GM19438 (cell line): ENCODE measurements around the gene NCBP2L.

Experiments used
- ATAC-seq: cut with Tn5 transposase; IDR thresholded peaks from one replicate; pipeline ENCODE4 v1.9.1; 2021; ENCODE audit warnings: low read depth; ENCODE audit not compliant: unreplicated experiment

Gene NCBP2L

DNA sequence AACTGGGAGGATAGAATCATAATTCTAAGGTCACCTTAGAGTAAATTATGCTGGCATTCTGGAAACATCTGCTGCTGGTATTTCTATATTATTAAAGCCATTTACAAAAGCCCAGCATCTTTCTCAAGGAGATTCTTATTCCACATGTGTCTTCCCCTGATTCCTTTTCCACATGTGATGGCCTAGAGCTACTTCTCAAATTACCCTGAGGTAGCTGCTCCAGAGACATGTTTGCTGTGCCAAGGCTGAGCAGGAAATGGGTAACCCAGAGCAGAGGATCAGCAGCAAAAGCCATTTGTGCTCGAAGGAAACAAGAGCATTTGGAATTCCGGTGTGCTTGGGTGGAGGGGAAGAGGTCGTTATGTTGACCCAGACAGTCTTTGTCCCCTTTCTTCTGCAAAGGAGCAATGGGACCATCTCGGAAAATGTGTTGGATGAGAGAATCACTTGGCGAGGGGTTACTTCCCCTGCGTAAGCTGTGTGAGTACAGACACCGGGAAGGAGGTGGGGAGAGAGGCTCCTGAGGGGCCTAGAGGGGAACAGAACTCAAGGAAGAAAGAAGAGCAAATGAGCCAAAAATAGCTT is 26.6 kb upstream of the NCBP2L start:
- no peak for ATAC-seq

DNA sequence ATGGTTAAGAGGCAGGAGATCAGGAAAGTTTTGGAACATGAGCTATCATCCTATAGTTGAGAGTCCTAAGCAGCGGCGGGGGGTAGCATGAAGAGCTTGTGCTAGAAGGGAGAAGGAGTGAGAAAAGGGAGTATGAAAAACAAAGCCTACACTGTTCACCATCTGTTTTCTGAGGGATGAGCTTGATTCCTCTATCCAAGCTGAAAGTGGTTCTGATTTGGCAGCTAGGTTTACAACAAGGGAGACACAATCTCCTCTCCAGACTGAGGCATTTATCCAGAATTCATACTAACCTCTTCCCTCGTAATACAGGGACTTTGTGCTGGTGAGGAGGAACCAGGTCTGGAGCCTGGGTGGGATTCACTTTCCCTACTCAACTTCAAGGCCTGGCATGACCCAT is 25.5 kb upstream of the NCBP2L start:
- no peak for ATAC-seq

DNA sequence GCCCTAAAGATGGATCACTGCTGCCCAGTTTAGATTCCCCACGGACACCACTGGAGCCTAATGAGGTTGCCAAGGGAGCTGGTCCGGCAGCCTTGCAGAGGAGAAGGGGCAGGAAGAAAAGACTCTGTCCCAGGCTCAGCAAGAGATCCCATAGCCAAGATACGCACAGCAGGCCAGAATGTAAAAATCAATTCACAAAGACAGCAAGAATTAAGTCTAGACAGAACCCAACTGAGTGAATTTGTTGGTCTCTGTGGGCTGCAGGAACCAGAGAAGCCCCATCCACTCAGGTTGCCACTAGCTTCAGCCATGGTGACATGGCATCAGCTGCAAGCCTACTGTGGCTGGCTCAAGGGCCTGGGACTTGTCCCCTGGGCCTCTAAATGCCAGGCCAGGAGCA is 24.8 kb upstream of the NCBP2L start:
- no peak for ATAC-seq

DNA sequence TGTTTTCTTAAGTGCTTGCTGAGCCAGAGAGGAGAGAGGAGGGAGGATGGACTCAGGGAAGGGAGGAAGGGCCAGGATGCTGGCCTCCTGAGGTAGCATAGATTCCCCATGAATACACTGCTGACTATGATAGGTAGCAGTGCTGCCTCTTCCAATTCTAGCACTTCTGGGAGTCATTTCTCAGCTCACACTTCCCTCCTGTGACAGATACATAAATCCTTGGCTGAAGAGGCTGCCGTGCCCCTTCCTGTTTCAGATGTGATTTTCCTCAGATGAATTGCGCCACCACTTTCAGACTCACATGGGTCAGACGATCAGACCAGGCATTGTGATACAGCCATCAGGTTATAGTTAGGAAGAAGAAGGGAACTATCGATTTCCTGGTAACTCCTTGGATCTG is 24.3 kb upstream of the NCBP2L start:
- ATAC-seq, result no peak

DNA sequence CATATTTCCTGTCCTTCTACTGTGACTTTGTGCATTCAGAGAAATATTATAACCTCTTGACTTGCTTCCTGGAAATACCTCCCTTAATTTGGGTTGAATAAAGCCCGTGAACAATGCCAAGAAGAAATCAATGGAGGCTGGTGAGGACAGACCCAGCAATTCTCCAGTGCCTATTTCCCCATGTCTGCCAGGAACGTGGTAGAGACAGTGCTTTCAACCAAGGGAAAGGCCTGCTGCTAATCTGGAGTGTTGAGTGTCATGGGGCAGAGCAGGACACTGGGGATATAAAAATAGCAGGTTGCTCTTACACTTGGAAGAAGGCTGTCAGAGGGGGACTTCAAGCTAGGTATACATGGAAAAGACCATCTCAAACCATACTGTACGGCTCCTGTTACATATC is 21.8 kb upstream of the NCBP2L start:
- no peak for ATAC-seq

DNA sequence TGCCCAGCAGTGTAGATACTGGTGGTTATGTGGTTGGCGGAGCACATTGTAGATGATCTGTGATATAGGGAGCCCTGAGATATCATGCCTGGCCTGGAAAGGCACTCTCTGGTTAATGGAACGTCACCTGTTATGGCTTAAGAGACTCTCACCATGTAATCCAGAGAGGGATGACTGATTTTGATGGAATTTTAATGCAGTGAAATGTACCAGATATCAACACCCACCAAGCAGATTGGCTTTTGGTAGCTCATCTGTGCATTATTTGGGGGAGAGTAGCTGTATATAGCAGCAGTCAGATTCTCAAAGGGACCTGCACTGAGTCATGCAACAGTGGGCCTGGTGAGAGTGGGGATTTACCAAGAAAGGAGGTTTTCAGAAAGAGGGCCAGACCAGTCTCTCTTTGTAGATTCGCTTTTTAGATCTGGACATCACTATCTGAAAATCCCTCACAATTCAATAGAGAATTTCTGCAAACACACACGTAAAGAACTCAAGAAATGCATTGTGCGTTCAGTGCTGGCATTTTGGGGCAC is 19.2 kb upstream of the NCBP2L start:
- ATAC-seq, result no peak

DNA sequence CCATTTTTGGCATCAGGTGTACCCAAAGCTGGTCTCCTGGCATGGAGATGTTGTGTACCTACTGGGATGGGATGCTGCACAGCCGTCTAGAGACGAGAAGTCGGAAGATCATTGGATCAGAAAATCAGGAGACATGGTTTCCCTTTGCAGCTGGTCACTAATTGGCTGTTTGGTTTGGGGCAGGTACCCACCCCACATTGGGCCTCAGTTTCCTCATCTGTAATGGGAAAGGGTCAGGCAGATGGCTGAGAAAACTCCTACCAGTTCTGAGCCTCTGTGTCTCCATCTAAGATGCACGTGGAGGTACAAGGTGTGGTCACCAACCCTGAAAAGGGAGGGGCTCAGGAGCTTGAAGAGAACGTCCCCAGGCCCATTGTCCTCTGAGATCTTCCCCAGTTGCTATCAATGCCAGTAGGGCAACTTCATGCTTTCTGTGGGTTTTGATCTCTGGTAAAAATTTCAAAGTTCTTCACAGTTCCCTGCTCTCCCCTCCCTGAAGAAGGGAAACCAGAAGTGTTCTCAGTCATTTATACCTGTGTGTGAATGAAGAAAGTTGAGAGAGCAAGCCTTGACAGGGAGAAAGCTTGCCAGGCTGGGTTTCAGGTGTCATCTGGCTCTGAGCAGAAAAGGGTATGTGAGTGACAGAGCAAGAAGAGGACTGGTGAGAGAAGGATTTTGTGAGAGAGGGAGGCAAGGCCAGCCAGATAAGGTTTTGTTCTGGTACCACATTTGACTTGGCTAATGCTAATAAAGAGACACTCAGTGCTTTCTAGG is 17.0 kb upstream of the NCBP2L start:
- no peak for ATAC-seq

DNA sequence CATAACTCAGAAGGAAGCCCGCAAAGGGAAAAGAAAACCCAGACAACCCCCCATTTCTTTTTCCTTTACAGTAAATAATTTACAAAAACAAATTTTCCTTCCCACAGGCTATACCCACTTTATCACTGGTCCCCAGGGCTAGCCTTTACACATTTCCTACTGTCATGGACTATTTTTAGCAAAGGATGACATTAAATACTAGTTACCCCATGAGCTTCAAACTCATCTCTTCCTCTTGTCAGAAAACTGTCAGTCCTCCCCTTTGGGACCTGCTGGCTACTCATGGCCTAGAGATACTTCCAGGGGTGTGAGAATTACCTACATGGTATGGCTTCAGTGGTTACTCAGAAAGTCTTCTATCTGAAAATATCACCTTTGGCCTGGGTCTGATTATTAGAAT is 13.9 kb upstream of the NCBP2L start:
- ATAC-seq, result no peak

DNA sequence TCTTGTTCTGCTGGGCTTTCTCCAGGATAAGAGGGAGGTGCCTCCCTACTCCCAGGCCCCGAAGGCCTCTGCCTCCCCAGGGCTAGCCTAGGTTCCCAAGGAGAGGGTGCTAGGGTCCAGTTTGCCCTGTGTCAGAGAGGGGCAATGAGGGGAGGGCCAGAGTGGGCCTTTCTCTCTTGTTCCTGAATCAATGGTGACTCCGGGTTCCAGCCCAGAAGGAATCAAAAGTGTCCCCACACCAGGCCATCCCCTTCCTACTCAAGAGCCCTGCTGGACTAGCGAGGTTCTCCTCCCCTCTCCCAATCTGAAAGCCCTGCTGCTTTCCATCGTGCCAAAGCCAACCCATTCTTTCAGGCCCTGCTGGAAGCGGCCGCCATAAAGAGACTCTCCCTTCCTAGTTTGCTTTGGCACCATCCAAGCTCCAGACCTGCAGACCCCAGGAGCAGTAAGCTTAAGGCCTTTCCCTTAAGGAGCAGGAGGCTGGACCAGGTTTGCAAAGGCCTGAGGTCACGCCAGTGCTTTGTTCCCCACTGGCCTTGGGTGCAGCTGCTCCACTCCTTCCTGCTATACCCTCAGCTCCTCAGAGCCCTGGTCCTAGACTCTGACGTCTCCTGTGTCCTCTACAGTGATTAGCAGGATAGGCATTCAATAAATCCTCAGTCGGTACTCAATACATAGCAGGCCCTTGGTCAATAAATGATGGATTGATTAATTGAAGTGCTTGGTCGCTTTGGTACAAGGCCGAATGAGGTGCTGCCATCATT is 12.5 kb upstream of the NCBP2L start:
- ATAC-seq, result no peak

DNA sequence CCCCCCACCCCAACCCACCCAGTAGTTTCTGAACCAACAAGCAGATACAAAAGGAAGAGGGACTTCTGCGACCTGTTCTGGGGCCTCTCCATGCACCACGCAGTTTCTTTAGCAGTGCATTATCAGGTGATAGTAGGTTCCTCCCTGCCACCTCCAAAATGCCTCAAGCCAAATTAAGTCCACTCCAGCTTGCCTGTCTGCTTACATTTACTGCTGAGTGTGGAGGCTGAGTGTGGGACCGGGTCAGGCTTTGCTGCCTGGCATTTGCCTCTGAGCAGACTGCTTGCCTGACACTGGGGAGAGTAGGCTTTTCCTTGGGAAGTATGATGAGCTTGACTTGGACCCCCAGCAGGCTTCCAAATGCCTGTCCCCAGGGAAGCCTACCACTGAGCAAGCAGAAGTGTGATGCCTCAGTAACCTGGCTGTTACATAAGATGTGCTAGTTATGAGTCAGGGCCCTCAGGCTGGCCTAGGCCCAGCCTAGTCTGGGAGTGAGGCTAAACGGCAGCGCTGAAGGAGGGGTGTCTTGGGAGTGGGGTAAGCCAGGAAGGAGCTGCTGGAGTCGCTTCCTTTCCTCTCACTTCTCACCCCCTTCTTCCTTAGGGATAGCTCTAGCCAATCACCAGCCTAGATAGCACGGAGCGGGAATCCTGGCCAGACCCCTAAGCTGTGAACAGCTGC is 10.9 kb upstream of the NCBP2L start:
- ATAC-seq, result no peak

DNA sequence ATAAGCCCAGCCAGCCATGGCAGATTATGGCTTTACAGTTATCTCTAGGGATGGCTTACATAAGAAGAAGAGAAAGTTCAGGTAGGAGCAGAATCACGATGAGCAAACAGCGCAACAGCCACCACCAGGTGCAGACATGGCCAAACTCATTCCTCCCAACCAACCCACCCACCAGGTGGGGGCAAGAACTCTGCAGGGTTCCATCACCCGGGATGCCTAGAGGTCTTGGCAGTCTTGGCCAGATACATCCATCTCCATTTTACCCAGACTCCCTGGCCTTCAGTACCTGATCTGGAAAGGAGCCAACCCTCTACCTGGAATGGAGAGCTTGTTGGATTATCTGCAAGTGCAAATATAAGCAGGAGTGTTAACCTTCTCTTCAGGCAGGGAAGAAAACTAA is 9.5 kb upstream of the NCBP2L start:
- ATAC-seq, result no peak

DNA sequence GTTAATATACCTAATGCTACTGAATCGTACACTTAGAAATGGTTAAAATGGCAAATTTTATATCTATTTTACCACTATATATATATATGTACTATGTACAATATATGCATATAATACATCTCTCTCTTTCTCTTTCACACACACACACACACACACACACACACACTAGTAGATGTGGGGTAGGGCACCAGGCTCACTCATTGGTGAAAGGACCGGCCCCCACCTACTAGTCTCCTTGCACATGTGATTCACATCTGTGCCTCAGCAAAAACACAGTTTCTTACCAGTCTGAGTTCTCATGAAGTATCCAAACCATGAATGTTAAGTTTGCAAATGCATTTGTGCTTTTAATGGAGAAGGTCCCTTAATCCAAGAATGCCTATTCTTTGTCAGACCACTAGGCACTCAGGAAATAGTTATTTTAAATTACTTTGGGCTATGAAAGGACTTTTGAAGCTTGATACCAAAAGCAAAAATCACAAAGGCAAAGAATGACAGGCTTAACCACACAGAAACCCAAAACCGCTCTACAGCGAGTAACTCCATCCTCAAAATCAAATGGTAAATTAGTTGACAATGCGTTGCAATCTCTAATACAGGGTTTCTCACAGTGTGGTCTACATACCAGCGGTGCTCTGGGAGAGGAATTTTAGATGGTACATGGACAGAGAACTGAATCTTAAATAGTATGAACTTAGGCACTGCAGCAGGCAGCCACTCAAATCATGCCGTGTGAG is 7.8 kb upstream of the NCBP2L start:
- no peak for ATAC-seq

DNA sequence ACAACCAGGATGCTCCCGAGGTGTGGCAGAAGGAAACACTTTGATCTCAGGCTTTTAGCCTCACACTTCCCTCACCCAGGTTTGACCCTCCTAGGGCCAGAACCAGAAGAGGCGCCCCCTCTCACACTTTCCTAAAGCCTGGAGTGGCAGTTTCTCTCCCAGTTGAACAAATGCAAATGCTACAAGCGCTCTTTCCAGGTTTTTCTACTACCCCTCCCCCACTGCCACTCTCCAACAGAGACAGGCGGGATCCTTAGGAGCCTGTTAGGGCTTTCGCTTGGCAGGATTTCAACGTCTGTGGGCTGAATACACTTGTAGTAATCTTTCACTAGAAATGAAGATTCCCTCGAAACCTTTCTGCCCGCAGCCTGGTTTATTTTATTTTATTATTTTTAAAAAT is 4.3 kb upstream of the NCBP2L start:
- no peak for ATAC-seq

DNA sequence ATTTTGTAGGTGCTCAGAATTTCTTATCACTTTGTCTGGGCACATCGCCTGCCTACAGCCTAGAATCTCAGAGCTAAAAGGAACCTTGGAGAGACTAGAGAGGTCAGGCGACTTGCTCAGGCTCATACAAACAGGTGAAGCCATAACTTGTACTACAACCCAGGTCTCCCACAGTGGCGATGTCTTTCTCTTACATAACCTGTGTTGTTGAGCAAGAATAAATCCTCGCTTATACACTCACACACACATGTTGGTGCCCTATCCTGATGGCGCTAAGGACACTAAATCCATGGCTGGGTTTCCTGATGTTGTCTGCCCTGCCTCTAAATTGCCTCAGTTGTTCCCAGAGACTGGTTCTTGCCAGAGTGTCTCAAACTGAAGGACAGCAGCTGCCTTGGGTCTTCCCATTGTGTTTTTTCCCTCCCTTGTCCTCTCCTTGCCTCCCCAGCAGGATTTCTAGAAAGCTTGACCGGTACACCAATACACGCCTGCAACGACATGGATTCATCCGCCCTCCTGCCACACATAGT is 3.6 kb upstream of the NCBP2L start:
- no peak for ATAC-seq

DNA sequence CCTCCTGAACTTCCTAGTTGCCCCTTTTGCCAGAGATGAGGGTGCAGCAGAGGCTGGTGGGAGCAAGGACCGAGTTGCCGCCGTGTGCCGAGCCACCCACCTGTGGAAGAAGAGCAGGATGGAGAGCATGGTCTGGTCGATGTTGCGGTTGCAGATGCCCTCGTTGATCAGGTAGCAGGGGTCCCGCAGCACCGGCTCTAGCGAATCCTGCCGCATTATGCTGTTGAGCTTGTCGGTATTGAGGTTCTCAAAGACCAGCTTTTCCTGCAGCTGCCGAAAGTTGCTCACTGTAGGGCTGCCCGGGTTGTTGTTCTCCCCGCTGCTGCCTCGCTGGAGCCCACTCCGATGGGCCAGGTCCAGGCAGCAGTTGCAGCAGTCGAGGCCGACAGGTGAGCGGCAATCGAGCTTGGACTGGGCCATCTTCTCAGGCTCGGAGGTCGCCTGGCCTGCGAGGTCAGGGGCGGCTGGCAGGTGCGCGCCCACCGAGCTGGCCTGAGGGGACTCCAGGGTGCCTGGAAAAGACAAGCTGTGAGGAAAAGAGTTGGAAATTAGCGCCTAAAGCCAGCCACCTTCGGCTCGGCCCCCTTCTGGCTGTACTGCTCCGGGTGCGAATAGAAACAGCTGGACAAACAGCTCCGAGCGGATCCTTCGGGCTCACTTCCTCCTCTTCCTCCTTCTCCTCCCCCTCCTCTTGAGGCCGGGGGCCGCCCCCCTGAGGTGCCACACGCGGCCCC is 2.4 kb upstream of the NCBP2L start:
- peak; percentile 49 for ATAC-seq

DNA sequence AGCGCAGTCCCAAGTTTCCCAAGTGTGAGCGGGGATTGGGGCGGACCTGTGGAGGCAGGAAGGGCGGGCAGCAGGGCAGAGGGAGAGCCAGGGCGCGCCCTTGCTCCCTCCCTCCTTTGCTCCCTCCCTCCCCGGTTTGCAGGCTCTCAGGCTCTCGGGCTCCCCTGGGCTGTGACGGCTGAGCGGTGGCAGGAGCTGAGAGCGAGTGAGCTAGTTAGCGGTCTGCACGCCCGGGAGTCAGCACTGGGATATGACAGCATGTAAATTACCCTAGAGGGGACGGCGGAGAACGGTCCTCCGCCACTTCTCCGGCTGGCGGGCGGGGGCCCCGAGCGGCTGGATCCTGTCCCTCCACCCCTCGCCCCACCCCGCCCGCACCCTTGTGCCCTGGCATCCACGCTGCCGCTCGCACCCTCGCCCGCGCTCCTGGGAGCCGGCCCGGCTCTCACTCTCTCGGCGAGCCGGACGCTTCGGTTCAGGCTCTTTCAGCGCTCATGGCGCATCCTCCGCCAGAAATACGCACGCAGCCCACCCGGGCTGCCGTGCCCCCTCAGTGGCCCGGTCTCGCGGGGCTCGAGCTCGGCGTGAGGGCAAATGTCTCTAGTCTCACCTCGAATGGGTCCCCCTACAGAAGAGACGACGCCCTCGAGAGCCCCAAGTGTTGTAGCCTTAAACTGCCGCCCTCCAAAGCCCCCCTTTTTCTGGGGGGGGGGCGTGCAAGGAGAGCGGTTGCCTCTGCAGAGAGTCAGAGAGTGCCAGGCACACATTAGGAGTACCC is 1.6 kb upstream of the NCBP2L start, which contains the start of gene TSC22D3:
TSC22D3 (minus strand) TSS at position 54 of the 778 bp plus-strand sequence. CDS start 368 bp downstream, outside the sequence.
- peak; percentile 75 for ATAC-seq

DNA sequence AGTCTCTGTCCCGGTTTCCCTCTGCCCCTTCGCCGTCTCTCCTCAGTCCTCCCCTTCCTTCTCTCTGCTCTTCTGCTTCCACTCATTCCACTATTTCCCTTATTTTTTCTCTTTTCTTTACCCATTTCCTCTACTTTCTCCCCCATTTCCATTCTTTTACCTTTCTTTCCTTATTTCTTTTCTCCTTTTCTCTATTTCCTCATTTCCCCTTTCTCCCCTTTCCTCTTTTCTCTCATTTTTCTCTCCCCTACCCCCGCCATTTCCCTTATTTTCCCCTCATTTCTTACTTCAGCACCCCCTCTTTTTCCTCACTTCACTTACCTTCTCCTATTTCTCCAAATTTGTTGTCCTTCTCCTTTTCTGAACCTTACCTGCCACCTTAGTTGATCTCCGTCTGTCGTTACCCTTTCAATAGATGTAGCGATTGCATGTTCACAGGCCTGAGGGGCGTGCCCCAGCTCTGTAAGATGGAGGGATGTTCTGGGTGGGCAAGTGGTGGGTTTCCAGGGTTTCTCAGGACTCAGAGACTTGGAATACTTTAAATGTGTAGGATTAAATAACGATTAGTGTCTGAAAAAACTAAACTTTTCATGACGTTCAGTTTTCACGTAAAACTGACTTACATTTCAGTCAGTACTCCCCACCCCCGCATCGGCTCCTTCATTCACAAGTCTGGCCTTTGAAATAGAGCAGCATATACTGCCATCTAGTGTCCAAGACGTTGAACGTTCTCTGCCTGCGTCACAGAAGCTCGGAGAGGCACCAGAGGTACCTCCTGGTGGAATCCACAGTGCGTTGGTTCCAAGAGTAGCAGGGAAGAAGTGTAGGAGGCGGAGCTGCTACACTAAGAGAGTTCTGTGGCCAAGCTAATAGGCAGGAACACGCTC is 641 bp upstream of the NCBP2L start:
- peak; percentile 61 for ATAC-seq
